ENCODE measurements around the gene FCHO1.
A peak's percentile ranks its signal among the peaks of the same experiment; 100 is the strongest.

Gene FCHO1

DNA sequence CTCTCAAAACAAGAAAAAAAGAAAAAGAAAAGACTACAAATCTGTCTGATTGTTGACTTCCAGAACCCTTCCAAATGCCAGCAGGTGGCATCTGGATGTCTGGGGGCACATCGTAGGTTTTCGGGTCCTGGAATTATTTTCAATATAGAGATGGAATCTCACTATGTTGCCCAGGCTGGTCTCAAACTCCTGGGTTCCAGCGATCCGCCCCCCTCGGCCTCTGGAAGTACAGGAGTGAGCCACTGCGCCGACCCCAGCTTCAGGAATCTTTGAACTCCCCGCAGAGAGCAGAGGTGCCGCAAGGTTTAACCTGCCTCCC lies 43.1 kb downstream of the FCHO1 start:
- no peak overlapping the region for H3K4me2 ChIP-seq (ENCODE audit: low read length)
- TF ChIP-seq, protein P1, sequence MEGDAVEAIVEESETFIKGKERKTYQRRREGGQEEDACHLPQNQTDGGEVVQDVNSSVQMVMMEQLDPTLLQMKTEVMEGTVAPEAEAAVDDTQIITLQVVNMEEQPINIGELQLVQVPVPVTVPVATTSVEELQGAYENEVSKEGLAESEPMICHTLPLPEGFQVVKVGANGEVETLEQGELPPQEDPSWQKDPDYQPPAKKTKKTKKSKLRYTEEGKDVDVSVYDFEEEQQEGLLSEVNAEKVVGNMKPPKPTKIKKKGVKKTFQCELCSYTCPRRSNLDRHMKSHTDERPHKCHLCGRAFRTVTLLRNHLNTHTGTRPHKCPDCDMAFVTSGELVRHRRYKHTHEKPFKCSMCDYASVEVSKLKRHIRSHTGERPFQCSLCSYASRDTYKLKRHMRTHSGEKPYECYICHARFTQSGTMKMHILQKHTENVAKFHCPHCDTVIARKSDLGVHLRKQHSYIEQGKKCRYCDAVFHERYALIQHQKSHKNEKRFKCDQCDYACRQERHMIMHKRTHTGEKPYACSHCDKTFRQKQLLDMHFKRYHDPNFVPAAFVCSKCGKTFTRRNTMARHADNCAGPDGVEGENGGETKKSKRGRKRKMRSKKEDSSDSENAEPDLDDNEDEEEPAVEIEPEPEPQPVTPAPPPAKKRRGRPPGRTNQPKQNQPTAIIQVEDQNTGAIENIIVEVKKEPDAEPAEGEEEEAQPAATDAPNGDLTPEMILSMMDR (IDR thresholded peaks at IDR 0.05) = no peak
- no peak overlapping the region for H3K9ac ChIP-seq
- no peaks in the 10 kb centered on the region for H3K27me3 ChIP-seq (ENCODE audit: control insufficient read depth, insufficient read depth, low read length)
- H3K27ac ChIP-seq = no peak overlapping the region
- H2AFZ ChIP-seq = no peak overlapping the region
- no peaks in the 10 kb centered on the region for H3K36me3 ChIP-seq (ENCODE audit: control insufficient read depth, insufficient read depth, low read length)
- peaks cover 7% of the 10 kb centered on the region for H3K4me1 ChIP-seq
- no peak overlapping the region for H3K4me3 ChIP-seq (ENCODE audit: low read depth, low read length)
- no peaks in the 10 kb centered on the region for H3K79me2 ChIP-seq
- H3K9me3 ChIP-seq (ENCODE audit: control insufficient read depth, low read length) = no peaks in the 10 kb centered on the region

DNA sequence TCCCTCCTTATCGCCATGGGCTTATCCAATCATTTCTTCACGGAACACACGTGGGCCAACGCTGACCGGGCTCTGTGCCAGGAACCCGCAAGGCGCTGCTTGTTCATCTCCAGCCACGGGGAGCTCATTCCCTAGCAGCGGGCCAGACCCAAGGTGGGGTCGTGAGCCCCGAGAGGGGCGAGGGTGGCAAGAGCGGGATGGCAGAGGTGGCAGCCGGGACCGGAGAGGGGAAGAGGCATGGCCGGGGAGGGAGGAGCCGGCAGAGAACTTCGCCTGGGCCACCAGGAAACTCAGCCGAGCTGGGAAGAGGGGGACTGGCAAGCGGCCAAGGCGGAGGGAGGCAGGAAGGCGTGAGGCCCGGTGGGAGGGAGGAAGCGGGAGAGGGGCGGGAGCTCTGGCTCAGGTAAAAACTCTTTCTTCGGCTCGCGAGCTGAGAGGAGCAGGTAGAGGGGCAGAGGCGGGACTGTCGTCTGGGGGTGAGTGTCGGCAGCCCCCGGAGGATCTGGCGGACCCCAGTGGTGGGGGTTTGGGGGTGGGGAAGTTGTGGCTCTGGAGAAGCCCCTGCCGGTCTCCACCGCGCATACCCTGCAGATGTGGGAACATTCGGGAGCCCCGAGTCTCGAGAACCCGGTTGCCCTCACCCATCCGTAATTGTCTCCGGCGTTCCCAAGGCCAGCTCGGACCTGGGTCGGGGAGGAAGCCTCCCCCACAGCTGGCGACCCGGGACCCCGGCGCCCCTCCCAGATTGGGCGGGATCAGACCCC lies 43.6 kb downstream of the FCHO1 start, which contains the start of gene B3GNT3:
Gene B3GNT3 (plus strand): TSS at position 408 of the 764 bp plus-strand sequence. CDS start 12,670 bp downstream, outside the sequence.
- Histone ChIP-seq H3K27me3 (ENCODE audit: control insufficient read depth, insufficient read depth, low read length) (no peaks in the 10 kb centered on the region), H3K79me2 (no peaks in the 10 kb centered on the region), H3K4me1 (peaks cover 7% of the 10 kb centered on the region), H3K27ac (no peak within 1 kb of the TSS), H3K36me3 (ENCODE audit: control insufficient read depth, insufficient read depth, low read length) (no peaks in the 10 kb centered on the region), H3K9me3 (ENCODE audit: control insufficient read depth, low read length) (no peaks in the 10 kb centered on the region), H3K9ac (no peak within 1 kb of the TSS), H3K4me2 (ENCODE audit: low read length) (no peak within 1 kb of the TSS), H2AFZ (peak within 1 kb of the TSS; percentile 58), H3K4me3 (ENCODE audit: low read depth, low read length) (no peak within 1 kb of the TSS)
- TF ChIP-seq, protein P1 (IDR thresholded peaks at IDR 0.05) = no peak

GRCh38 chr19:17795495-17795856 lies 44.2 kb downstream of the FCHO1 start:
- Histone ChIP-seq H3K9ac (no peak overlapping the region), H3K4me2 (ENCODE audit: low read length) (no peak overlapping the region), H3K9me3 (ENCODE audit: control insufficient read depth, low read length) (no peaks in the 10 kb centered on the region), H3K4me1 (peaks cover 7% of the 10 kb centered on the region), H3K36me3 (ENCODE audit: control insufficient read depth, insufficient read depth, low read length) (no peaks in the 10 kb centered on the region), H2AFZ (no peak overlapping the region), H3K79me2 (no peaks in the 10 kb centered on the region), H3K27me3 (ENCODE audit: control insufficient read depth, insufficient read depth, low read length) (no peaks in the 10 kb centered on the region), H3K27ac (no peak overlapping the region), H3K4me3 (ENCODE audit: low read depth, low read length) (no peak overlapping the region)
- TF ChIP-seq, protein P1 (IDR thresholded peaks at IDR 0.05) = no peak

DNA sequence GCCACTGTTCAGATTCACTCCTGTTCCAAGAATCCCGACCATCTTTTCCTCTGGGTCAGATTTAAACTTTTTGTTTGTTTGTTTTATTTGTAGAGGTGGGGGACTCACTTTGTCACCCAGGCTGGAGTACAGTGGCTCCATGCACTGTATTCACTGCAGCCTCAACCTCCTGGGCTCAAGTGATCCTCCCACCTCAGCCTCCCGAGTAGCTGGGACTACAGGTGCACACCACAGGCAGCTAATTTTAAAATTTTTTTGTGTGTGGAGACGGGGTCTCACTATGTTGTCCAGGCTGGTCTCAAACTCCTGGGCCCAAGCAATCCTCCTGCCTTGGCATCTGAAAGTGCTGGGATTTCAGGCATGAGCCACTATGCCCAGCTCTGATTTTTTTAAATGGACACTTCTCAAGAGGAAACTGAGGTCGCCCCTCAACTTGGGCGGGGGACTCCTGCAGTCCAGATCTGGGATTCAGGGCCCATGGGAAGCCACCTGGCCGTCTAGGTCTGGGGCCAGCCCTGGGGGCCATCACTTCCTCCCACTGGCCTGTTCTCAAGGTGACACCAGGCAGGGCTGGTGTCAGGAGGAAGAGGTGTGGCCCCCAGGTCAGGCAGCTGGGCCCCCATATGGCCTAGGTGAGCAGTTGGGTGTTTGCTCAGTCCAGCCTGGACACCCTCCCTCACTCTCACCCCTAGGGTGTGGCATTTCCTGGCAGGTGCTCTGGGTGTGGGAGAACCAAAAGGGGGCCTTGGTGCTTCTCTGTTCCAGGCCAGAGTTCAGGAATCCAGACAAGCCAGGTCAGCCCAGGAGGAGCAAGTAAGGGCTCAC lies 44.9 kb downstream of the FCHO1 start:
- Histone ChIP-seq H3K4me3 (ENCODE audit: low read depth, low read length) (no peak overlapping the region), H3K4me1 (peaks cover 7% of the 10 kb centered on the region), H2AFZ (no peak overlapping the region), H3K79me2 (no peaks in the 10 kb centered on the region), H3K27ac (no peak overlapping the region), H3K27me3 (ENCODE audit: control insufficient read depth, insufficient read depth, low read length) (no peaks in the 10 kb centered on the region), H3K9me3 (ENCODE audit: control insufficient read depth, low read length) (no peaks in the 10 kb centered on the region), H3K36me3 (ENCODE audit: control insufficient read depth, insufficient read depth, low read length) (no peaks in the 10 kb centered on the region), H3K4me2 (ENCODE audit: low read length) (no peak overlapping the region), H3K9ac (no peak overlapping the region)
- TF ChIP-seq, protein P1 (IDR thresholded peaks at IDR 0.05) = no peak

Data from parathyroid adenoma (tissue), 2 donors.